Activated T-helper 1 cell treated with anti-CD3 and anti-CD28 coated beads, Interleukin-12 subunit alpha, Interleukin-12 subunit beta, Interleukin-2, Interleukin-4 antibody, amounts not matched to agents 30 ng/mL and 10 ng/mL and 1 ng/mL, durations not matched to agents 14 hours and 24 hours and 36 hours (primary cell): Measurements from ENCODE around the gene KRT83. TPM values are rescaled to one million over a fixed set of nuclear protein-coding genes. Genes with fewer than 3 reads are reported as not detected.

Source experiments
- DNase-seq: peaks from one replicate; pipeline ENCODE4 v3.0.0; 2021; ENCODE audit warnings: low spot score
- H3K27ac Mint-ChIP-seq: one replicate; pipeline ENCODE4 v1.8.0; 2021; ENCODE audit warnings: mild to moderate bottlenecking, mixed read lengths
- H3K27me3 Mint-ChIP-seq: one replicate; pipeline ENCODE4 v1.8.0; 2022; ENCODE audit warnings: mild to moderate bottlenecking, moderate library complexity, mixed read lengths; ENCODE audit not compliant: insufficient read depth
- H3K36me3 Mint-ChIP-seq: one replicate; pipeline ENCODE4 v1.8.0; 2021; ENCODE audit warnings: low read depth, mixed read lengths
- H3K4me1 Mint-ChIP-seq: one replicate; pipeline ENCODE4 v1.8.0; 2021; ENCODE audit warnings: low read depth, mixed read lengths
- H3K4me3 Mint-ChIP-seq: one replicate; pipeline ENCODE4 v1.8.0; 2021; ENCODE audit warnings: mild to moderate bottlenecking, moderate library complexity, mixed read lengths
- H3K9me3 Mint-ChIP-seq: one replicate; pipeline ENCODE4 v1.8.0; 2021; ENCODE audit warnings: mixed read lengths
- intact Hi-C: fragments of 100-400 bp; cut with micrococcal nuclease; formaldehyde crosslinking; loops from one replicate; pipeline ENCODE4 v1.15.1; 2024
- total RNA-seq: library from RNA; stranded (reverse); gene quantifications from 2 replicates; pipeline ENCODE4 v1.2.3, GENCODE V29; 2022

KRT83 gene
- total RNA-seq, 1 donor from 2014 or later = not detected

- peaks cover 9% of the 10 kb centered on the region for H3K27me3 Mint-ChIP-seq
- H3K36me3 Mint-ChIP-seq = no peaks in the 10 kb centered on the region
- no peak overlapping the region for H3K27ac Mint-ChIP-seq
- no peaks in the 10 kb centered on the region for H3K4me1 Mint-ChIP-seq
- no peaks in the 10 kb centered on the region for H3K9me3 Mint-ChIP-seq
- intact Hi-C loops = no loop called here
- no peak overlapping the region for H3K4me3 Mint-ChIP-seq
- DNase-seq = no peak
Observed at GRCh38 chr12:52335598-52336262, 14.5 kb upstream of the KRT83 start.

GRCh38 chr12:52334185-52334584 is 13.0 kb upstream of the KRT83 start:
- intact Hi-C loops = no loop called here

GRCh38 chr12:52333321-52333720 is 12.1 kb upstream of the KRT83 start:
- no peak for DNase-seq
- Mint-ChIP-seq H3K27ac (no peak overlapping the region), H3K4me1 (no peaks in the 10 kb centered on the region), H3K36me3 (no peaks in the 10 kb centered on the region), H3K4me3 (no peak overlapping the region), H3K9me3 (no peaks in the 10 kb centered on the region), H3K27me3 (peaks cover 13% of the 10 kb centered on the region)
- intact Hi-C loops = no loop called here

More at GRCh38 chr12:52334185-52334584, 13.0 kb upstream of the KRT83 start:
- H3K9me3 Mint-ChIP-seq = no peaks in the 10 kb centered on the region
- H3K36me3 Mint-ChIP-seq = no peaks in the 10 kb centered on the region
- H3K4me3 Mint-ChIP-seq = no peak overlapping the region
- H3K27me3 Mint-ChIP-seq = peaks cover 11% of the 10 kb centered on the region
- H3K27ac Mint-ChIP-seq = no peak overlapping the region
- DNase-seq = no peak
- H3K4me1 Mint-ChIP-seq = no peaks in the 10 kb centered on the region

- Mint-ChIP-seq H3K27me3 (peaks cover 13% of the 10 kb centered on the region), H3K4me3 (no peak overlapping the region), H3K36me3 (no peaks in the 10 kb centered on the region), H3K9me3 (no peaks in the 10 kb centered on the region), H3K27ac (no peak overlapping the region), H3K4me1 (peaks cover 6% of the 10 kb centered on the region)
- DNase-seq = no peak
- intact Hi-C loops = no loop called here
Observed at GRCh38 chr12:52332381-52332780, 11.2 kb upstream of the KRT83 start.

- H3K4me3 Mint-ChIP-seq = no peak overlapping the region
- peaks cover 12% of the 10 kb centered on the region for H3K4me1 Mint-ChIP-seq
- no peaks in the 10 kb centered on the region for H3K36me3 Mint-ChIP-seq
- no peak overlapping the region for H3K27ac Mint-ChIP-seq
- no peaks in the 10 kb centered on the region for H3K9me3 Mint-ChIP-seq
- peaks cover 13% of the 10 kb centered on the region for H3K27me3 Mint-ChIP-seq
- no peak for DNase-seq
- intact Hi-C loops = no loop called here
Observed at GRCh38 chr12:52331833-52332232, 10.6 kb upstream of the KRT83 start.

- no peak for DNase-seq
- intact Hi-C loops = no loop called here
- Mint-ChIP-seq H3K4me1 (peaks cover 14% of the 10 kb centered on the region), H3K4me3 (no peak overlapping the region), H3K27ac (no peak overlapping the region), H3K36me3 (no peaks in the 10 kb centered on the region), H3K9me3 (no peaks in the 10 kb centered on the region), H3K27me3 (peaks cover 13% of the 10 kb centered on the region)
Observed at GRCh38 chr12:52331039-52331438, 9.8 kb upstream of the KRT83 start.

GRCh38 chr12:52327830-52328500 is 6.8 kb upstream of the KRT83 start:
- Mint-ChIP-seq H3K9me3 (no peaks in the 10 kb centered on the region), H3K36me3 (no peaks in the 10 kb centered on the region), H3K27ac (no peak overlapping the region), H3K4me3 (no peak overlapping the region), H3K4me1 (peaks cover 14% of the 10 kb centered on the region), H3K27me3 (peaks cover 23% of the 10 kb centered on the region)
- intact Hi-C loops = loop anchor here (1.0 to 5.0 kb wide), 4 partner anchors 51 to 176 kb away; no protein-coding TSS in a partner anchor
- no peak for DNase-seq

GRCh38 chr12:52327052-52327829 is 6.0 kb upstream of the KRT83 start:
- H3K36me3 Mint-ChIP-seq = no peaks in the 10 kb centered on the region
- peaks cover 29% of the 10 kb centered on the region for H3K27me3 Mint-ChIP-seq
- H3K4me1 Mint-ChIP-seq = peaks cover 14% of the 10 kb centered on the region
- H3K9me3 Mint-ChIP-seq = no peaks in the 10 kb centered on the region
- no peak overlapping the region for H3K4me3 Mint-ChIP-seq
- peak; percentile 63 for DNase-seq
- intact Hi-C loops = loop anchor here (1.0 to 5.0 kb wide), 4 partner anchors 50 to 175 kb away; no protein-coding TSS in a partner anchor
- H3K27ac Mint-ChIP-seq = no peak overlapping the region

- intact Hi-C loops = no loop called here
- DNase-seq = no peak
- Mint-ChIP-seq H3K27me3 (peaks cover 29% of the 10 kb centered on the region), H3K36me3 (no peaks in the 10 kb centered on the region), H3K4me1 (peaks cover 14% of the 10 kb centered on the region), H3K27ac (no peak overlapping the region), H3K9me3 (no peaks in the 10 kb centered on the region), H3K4me3 (no peak overlapping the region)
Observed at GRCh38 chr12:52324153-52324444, 2.9 kb upstream of the KRT83 start.

GRCh38 chr12:52323416-52324152 is 2.4 kb upstream of the KRT83 start:
- Mint-ChIP-seq H3K36me3 (no peaks in the 10 kb centered on the region), H3K27ac (no peak overlapping the region), H3K4me3 (no peak overlapping the region), H3K9me3 (no peaks in the 10 kb centered on the region), H3K27me3 (peaks cover 27% of the 10 kb centered on the region), H3K4me1 (peaks cover 14% of the 10 kb centered on the region)
- DNase-seq = no peak
- intact Hi-C loops = no loop called here

- no peaks in the 10 kb centered on the region for H3K36me3 Mint-ChIP-seq
- no peaks in the 10 kb centered on the region for H3K9me3 Mint-ChIP-seq
- H3K4me1 Mint-ChIP-seq = peaks cover 14% of the 10 kb centered on the region
- intact Hi-C loops = no loop called here
- no peak for DNase-seq
- no peak overlapping the region for H3K27ac Mint-ChIP-seq
- peaks cover 27% of the 10 kb centered on the region for H3K27me3 Mint-ChIP-seq
- no peak overlapping the region for H3K4me3 Mint-ChIP-seq
Observed at GRCh38 chr12:52323001-52323400, 1.8 kb upstream of the KRT83 start.

- Mint-ChIP-seq H3K27ac (no peak overlapping the region), H3K4me1 (peaks cover 4% of the 10 kb centered on the region), H3K4me3 (no peak overlapping the region), H3K27me3 (peaks cover 27% of the 10 kb centered on the region), H3K9me3 (no peaks in the 10 kb centered on the region), H3K36me3 (no peaks in the 10 kb centered on the region)
- DNase-seq = no peak
- intact Hi-C loops = no loop called here
Observed at GRCh38 chr12:52322069-52322468, 871 bp upstream of the KRT83 start.
